ENCODE measurements around the gene TMEM178A.
"Not testable (repeated sequence)": the region's sequence is repeated elsewhere in the genome, so short reads cannot be mapped to it uniquely, and the experiment has no call there.

TMEM178A gene

GRCh38 chr2:39649511-39649910 lies 16.2 kb upstream of the TMEM178A start:
- DNase-seq: no peak

DNA sequence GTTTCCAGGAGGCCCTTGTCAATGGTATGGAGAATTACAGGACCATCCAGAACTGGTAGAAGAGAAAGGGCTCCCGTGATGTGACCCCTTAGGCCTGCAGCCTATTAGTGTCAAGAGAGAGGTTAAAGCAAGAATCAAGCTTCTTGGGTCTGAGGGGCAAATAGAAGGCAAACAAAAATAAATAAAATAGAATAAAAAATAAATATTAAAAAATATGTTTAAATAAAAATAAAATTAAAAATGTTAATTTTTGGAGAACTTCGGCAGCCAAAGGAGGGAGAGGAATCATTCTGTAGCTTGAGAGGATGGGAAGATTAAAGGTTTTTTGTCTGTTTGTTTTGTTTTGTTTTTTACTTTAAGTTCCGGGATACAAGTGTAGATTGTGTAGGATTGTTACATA lies 15.2 kb upstream of the TMEM178A start:
- no peak for DNase-seq

GRCh38 chr2:39656215-39656614 lies 9.5 kb upstream of the TMEM178A start:
- not testable (repeated sequence) for DNase-seq

- no peak for DNase-seq
Observed at GRCh38 chr2:39657287-39657937, 8.3 kb upstream of the TMEM178A start.

GRCh38 chr2:39658371-39658770 lies 7.3 kb upstream of the TMEM178A start:
- DNase-seq: no peak

- DNase-seq: no peak
Observed at GRCh38 chr2:39659765-39660611, 5.7 kb upstream of the TMEM178A start.

DNA sequence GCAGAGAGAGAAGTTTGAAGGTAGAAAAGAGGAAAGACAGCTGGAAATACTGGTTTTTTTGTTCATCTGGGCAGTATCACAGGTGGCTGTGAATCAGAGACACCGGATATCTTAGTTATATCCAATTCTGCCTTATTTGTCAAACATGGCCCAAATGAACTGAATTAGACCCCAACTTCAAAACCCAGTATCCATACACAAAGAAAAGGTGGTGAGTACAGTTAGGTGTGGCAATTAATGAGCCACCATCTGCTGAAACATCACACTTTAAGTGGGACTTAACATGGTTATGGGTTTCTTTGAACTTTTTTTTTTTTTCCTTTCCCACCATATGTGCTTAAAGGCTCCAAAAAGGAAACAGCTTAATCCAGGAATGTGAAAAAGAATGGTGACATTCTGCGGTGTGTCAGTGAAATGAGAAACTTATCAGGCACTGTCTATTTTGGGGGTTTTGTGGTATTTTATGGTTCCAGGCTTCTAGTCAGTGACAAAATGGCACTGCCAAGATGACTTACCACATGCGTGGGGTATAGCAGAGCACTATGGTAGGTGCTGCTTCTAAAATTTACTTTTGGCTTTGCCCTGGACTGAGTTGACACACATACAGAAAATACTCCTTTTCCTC lies 5.0 kb upstream of the TMEM178A start:
- no peak for DNase-seq

GRCh38 chr2:39661826-39662225 lies 3.9 kb upstream of the TMEM178A start:
- DNase-seq: no peak

- no peak for DNase-seq
Observed at GRCh38 chr2:39663187-39663930, 2.4 kb upstream of the TMEM178A start.

- no peak for DNase-seq
Observed at GRCh38 chr2:39664232-39664887, 1.4 kb upstream of the TMEM178A start.

DNA sequence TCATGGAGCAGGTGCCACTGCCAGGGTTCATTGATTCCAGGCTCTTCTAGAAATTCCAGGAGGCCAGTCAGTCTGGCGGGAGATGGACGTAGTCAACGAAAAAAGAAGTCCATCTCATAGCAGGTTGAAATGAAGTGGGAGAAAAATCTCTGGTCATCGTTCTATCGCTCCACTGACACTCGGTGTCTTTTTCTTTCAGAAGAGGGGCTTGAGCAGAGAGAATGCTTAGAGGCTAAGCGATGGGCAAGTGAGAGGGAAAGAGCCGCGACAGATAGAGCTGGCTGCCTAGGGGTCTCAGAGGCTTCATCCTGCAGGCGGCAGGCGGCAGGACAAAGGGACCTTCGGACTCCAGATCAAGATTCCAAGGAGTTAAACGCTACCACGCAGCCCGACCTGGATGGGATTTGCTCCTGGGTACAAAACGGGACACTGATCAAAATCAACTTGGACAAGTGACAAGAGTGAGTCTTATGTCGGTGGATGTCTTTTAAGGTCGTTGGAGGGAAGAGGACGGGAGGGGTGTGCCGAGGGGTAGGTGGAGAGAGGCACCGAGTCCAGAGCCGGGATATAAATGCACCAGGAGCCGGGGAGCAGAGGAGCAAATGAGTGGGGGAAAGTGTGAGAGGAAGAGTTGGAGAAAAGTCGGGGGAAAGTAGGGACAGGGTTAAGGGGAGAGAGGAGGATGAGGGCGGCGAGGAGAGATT lies 677 bp upstream of the TMEM178A start:
- DNase-seq: no peak

DNA sequence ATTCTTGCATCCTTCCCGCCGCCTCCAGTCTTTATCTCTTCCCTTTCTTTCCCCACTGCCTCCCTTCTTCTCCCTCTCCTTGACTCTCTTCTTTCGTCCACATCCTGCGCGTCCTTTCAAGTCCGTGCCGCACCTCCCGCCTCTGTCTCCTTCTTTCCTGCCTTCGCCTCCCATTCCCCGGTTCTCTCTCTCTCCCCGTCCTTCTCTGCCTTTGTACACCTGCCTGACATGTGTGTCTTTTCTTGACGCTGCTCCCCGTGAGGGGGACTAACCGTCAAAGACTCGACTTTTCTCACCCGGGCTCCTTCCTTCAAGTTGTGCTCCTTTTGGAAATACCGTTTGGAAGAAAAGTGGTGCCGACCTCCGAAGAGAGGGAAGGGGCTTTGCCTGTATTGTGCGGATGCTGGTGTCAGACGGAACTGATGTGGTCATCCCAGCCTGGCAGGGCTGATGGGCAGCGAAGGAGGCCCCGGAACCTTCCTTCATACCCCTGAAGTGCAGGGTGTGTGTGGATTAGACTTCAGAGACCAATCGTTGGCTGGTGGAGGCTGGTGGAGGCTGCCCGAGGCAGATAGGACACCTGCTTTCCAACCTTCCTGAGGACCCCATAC lies 879 bp downstream of the TMEM178A start:
- DNase-seq: no peak

- DNase-seq: no peak
Observed at GRCh38 chr2:39667104-39667885, 1.6 kb downstream of the TMEM178A start.

- no peak for DNase-seq
Observed at GRCh38 chr2:39667886-39668276, 2.2 kb downstream of the TMEM178A start.

DNA sequence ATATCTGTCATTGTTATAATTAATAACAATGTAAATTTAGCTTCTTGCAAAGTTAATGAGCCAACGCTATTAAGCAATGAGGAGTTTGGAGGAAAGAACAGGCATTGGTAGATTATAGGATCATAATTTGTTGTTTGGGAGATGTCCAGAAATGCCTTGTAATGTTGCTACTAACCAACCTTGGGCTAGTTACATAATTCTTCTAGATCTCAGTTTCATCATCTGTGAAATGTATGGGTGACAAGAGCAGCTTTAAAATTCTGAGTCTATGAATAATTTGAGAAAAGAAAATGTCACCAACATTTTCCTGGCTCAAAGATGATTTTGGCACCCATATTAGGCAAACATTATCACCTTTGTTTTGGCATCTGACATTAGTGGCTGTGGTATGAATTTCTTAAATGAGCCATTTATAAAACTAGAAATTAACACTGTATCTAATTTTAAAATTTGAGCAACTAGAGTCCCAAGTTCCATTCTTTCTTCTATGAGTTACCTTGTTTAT lies 2.9 kb downstream of the TMEM178A start:
- no peak for DNase-seq

DNA sequence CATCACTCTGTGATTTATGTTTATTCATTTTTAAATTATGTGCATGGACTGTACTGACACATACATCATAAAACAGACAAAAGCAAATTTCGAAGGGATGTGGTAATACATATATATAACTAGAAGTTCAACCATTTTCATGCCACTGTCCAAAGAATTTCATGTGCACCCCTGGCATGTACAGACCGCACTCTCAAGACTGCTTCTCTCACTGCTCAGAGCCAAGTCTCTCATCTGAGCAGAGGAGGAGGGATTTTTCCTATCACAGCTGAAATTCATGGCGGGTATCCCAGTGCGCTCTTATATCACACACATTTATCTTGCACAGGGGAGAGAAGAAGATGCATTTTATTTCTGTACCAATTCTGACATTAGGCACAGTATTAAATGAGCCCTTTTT lies 5.9 kb downstream of the TMEM178A start:
- DNase-seq: no peak

- no peak for DNase-seq
Observed at GRCh38 chr2:39673018-39673417, 7.3 kb downstream of the TMEM178A start.

GRCh38 chr2:39676342-39676741 lies 10.6 kb downstream of the TMEM178A start:
- no peak for DNase-seq

DNA sequence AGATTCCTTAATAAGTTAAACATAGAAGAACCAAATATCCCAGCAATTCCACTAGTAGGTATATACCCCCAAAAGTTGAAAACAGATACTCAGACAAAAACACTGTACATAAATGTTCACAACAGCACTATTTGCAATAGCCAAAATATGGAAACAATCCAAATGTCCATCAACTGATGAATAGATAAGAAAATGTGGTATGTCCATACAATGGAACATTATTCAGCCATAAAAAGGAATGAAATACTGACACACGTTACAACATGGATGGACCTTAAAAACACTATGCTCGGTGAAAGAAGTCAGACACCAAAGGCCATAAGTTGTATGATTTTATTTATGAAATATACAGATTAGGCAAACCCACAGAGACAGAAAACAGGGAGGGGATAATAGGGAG lies 12.5 kb downstream of the TMEM178A start:
- DNase-seq: no peak

DNA sequence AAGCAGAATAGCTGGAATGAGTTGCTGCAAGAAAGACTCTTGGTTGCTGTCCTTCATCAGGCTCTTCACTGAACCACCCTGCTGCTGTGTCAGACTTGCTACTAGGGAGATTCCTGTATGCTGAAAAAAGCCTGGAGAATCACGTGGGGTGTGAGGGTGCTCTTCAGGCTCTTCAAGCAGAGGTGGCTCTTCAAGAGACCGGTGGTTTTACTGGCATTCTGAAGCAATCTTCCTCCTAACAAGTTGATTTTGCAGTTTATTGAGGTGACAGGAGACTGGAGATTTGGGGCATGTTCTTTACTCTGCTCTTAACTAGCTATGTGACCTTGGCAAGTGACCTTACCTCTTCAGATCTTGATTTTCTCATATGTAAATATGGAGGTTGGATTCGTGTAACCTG lies 14.1 kb downstream of the TMEM178A start:
- DNase-seq: no peak

Data from activated CD4-positive, alpha-beta T cell treated with anti-CD3 and anti-CD28 coated beads, Interleukin-2, amount 50 U/mL, for 1 hour (primary cell).